Mammary epithelial cell (primary cell): Measurements from ENCODE around the gene CHAF1A.

Source experiments
- EZH2 ChIP-seq: IDR thresholded peaks from 2 replicates; pipeline ENCODE4 v1.6.1; 2012; ENCODE audit warnings: low read length, inconsistent platforms, borderline replicate concordance
- TF ChIP-seq, protein P1 (sequence below), 2 donors: IDR thresholded peaks in 1 of 2; conservative IDR thresholded peaks in 1 of 2; 2 replicates each; pipeline ENCODE4 v1.5.1; 2011 to 2012; ENCODE audit warnings: inconsistent platforms in 2 of 2, low read length in 2 of 2, mild to moderate bottlenecking in 2 of 2, control low read depth in 1 of 2, low read depth in 1 of 2; ENCODE audit not compliant: insufficient read depth in 1 of 2; ENCODE audit errors: extremely low read depth in 1 of 2

DNA sequence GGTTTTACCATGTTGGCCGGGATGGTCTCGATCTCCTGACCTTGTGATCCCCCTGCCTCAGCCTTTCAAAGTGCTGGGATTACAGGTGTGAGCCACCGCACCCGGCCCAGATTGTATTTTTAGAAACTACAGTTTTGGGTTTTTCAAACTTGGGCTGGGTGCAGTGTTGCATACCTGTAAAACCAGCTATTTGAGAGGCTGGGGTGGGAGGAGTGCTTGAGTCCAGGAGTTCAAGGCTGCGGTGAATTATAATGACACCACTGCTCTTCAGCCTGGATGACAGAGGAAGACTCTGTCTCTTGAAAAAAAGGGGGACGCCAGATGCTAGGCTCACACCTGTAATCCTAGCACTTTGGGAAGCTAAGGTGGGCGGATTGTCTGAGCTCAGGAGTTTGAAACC, 4.2 kb downstream of the CHAF1A start:
- TF ChIP-seq, protein P1, sequence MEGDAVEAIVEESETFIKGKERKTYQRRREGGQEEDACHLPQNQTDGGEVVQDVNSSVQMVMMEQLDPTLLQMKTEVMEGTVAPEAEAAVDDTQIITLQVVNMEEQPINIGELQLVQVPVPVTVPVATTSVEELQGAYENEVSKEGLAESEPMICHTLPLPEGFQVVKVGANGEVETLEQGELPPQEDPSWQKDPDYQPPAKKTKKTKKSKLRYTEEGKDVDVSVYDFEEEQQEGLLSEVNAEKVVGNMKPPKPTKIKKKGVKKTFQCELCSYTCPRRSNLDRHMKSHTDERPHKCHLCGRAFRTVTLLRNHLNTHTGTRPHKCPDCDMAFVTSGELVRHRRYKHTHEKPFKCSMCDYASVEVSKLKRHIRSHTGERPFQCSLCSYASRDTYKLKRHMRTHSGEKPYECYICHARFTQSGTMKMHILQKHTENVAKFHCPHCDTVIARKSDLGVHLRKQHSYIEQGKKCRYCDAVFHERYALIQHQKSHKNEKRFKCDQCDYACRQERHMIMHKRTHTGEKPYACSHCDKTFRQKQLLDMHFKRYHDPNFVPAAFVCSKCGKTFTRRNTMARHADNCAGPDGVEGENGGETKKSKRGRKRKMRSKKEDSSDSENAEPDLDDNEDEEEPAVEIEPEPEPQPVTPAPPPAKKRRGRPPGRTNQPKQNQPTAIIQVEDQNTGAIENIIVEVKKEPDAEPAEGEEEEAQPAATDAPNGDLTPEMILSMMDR (conservative IDR thresholded peaks at IDR 0.05 in 1 of 2, IDR thresholded peaks at IDR 0.05 in 1 of 2; ENCODE audit: extremely low read depth in 1 of 2, insufficient read depth in 1 of 2, low read depth in 1 of 2, low read length in 2 of 2) = no peak
- TF ChIP-seq EZH2 = no peak
